TTC549 (cell line): Measurements from ENCODE around the gene MAB21L4.

Experiments
- FAIRE-seq: peaks from 2 replicates; lab custom pipeline; 2012; peaks lifted over from hg19 to GRCh38; lab: Jason Lieb, UNC

The MAB21L4 gene

DNA sequence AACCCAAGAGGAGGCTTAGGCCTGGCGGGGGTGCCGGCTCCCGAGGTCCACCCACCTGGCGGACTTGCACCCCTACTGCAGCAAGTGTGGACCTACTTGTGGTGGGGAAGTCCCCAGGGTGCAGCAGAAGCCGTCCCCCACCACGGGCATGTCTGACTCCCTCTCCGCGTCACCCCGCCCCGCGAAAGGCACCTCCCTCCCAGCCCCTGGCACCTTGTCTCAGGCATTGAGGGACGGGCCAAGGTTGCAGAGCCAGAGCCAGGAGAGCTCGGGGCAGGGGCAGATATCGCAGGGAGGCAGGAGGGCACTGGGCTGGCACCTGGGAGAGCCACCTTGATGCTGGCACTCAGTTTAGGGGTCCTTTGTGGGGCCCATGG lies 29.2 kb upstream of the MAB21L4 start:
- no peak for FAIRE-seq

DNA sequence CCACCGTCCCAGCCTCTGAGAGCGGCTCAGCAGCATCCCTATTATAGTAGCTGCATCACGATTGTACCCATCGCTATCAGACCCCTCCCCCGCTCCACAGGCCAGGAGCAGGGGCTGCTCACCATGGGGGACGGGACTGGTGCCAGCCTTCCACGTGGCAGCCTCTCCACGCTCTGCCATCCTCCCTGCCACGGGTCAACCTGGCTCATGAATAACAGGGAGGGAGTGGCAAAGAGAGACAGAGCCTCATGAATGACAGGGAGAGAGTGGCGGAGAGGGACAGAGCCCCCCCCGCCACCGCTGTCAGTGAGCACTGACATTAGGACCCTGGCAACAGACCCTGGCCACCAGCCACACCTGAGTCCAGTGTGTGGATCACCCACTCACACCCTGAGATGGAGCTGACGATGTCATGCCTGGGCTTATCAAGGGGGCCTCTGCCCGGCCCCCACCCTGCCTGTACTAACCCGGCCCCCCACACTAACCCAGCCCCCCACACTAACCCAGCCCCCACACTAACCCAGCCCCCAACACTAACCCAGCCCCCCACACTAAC lies 27.1 kb upstream of the MAB21L4 start:
- no peak for FAIRE-seq

- FAIRE-seq: no peak
These were observed 26.5 kb upstream of the MAB21L4 start for GRCh38 chr2:240922245-240922981.

DNA sequence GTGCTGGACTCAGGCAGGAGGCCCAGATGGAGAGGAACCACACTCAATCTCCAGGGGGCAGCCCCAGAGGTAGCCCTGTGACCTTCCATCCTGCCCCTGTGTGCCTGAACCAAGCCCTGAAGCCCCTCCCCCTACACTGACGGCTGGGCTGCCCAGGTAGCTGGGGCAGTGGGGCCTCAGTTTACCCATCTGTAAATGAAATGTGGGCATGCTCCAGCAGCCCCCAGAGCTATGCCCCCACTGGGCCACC lies 26.0 kb upstream of the MAB21L4 start:
- FAIRE-seq: no peak

DNA sequence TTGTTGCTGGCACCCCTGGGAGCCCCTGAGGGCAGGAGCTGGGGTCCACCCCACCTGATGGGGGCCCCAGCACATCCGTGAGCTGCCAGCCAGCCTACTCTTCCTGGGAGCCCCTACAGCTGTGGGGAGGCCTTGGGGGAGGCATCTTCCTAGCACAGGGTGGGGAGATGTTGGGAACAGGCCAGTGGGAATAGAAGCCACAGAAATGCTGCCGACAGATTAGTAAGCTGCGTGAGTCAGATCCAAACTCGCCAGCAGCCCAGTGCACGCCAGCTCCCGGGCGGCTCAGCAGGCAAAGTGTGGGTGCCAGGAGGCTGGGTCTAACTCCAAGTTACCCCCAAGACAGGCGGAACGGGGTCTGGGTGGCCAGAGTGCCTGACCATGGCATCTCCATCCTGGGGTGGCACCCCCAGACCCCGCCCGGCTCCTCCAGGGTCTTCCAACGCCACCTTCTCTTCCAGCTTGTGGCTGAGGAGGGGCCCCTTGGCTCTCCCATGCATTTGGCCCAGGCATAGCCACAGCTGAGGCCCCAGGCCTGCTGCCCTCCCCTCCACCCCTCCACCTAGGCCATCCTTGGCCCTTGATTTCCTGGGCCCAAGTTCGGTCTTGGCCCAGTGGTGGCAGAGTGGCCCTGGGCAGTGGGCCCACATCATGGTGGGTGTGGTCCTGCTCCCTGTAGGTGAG lies 25.5 kb upstream of the MAB21L4 start:
- FAIRE-seq: no peak

DNA sequence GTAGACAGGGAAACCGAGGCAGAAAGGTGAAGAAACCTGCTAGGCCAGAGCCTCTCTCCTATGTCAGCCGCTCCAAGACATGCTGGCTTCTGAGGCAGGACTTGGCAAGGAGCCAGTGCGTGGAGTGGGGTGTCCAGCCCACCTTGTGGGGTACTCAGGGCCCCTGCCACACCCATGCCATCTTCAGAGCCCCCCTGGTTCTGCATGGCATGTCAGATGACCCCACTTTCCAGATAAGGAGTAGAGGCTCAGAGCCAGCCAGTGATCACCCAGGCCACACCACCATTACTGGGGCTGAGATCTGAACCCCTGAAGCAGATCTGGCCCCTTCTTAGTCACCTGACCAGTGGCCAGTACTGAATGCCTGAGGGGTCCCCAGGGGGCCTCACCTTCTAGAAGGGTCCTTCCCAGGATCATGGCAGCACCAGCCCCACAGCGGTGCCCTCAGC lies 24.9 kb upstream of the MAB21L4 start:
- FAIRE-seq: no peak

DNA sequence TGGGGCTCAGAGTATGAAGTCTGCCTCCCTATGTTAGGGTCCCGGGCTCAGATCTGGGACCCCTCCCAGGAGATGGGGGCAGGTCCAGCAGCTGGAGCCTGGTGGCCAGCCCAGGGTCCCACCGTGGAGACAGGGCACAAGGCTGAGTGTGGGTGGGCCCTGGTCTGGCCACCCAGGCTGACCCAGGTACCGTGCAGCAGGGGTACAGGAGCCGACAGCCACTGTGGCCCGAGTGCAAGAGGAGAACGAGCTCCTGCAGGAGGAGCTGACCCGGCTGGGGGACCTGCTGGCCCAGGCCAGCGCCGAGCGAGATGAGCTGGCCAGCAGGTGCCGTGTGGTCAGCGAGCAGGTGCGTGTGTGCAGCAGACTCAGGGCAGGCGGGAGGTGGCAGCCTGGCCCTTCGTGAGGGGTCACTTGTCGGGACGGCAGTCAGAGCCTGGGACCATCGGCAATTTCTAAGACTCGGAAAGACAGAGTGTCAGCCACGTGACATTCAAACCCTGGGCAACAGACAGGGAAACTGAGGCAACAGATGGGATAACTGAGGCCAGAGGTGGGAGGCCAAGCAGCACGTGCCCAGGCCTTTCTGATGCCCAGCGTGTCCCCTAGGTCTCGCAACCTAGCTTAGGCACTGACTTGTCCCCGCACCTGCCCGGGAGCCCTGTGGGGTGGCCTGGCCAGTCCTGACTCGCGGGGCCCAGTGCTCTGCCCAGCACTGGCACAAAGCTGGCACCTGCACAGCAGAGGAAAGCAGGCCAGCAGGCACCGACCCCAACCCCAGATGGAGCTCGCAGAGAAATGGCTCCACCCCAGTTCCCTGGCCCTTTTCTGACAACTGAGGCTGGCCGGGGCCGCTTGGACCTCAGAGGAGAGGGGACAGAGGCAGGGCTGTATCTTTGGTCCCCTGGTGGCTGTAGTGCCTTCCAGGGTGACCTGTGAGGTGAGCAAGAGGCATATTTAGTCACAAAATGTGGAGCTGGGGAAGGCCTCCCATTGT lies 24.1 kb upstream of the MAB21L4 start:
- FAIRE-seq: no peak

- FAIRE-seq: no peak
These were observed 23.3 kb upstream of the MAB21L4 start for GRCh38 chr2:240919161-240919781.

GRCh38 chr2:240918258-240919091 lies 22.5 kb upstream of the MAB21L4 start:
- FAIRE-seq: no peak

GRCh38 chr2:240917684-240918257 lies 21.8 kb upstream of the MAB21L4 start:
- no peak for FAIRE-seq

DNA sequence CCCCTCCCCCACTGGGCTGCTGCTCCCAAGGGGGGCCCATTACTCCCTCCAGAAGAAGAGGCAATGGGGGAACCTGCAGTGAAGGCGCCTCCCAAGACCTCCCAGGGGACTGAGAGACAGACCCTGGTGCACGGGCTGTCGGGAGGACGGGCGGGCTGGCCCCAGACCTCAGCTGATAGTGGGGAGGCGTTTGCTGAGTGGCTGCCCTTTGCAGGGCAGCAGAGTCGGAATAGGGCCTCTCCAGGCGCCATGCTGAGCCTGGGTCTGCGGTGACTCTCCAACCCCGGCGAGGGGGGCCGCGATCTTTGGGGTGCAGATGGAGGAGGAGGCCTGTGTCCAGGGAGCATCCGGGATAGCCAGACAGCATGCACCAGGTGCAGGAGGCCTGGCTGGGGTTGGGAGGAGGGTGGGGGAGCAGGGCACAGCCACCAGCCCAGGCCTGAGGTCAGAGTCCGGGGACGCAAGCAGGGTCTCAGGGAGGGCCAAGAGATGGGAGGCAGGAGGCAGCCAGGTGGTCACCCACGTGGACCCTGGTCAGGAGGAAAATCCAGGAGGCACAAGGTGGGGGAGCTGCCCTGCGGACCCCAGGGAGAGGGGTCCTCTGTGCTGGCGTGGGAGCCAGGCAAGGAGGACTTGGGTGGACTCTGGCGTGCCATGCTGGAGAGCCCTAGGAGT lies 21.2 kb upstream of the MAB21L4 start:
- no peak for FAIRE-seq

GRCh38 chr2:240916571-240917008 lies 20.6 kb upstream of the MAB21L4 start:
- FAIRE-seq: no peak

DNA sequence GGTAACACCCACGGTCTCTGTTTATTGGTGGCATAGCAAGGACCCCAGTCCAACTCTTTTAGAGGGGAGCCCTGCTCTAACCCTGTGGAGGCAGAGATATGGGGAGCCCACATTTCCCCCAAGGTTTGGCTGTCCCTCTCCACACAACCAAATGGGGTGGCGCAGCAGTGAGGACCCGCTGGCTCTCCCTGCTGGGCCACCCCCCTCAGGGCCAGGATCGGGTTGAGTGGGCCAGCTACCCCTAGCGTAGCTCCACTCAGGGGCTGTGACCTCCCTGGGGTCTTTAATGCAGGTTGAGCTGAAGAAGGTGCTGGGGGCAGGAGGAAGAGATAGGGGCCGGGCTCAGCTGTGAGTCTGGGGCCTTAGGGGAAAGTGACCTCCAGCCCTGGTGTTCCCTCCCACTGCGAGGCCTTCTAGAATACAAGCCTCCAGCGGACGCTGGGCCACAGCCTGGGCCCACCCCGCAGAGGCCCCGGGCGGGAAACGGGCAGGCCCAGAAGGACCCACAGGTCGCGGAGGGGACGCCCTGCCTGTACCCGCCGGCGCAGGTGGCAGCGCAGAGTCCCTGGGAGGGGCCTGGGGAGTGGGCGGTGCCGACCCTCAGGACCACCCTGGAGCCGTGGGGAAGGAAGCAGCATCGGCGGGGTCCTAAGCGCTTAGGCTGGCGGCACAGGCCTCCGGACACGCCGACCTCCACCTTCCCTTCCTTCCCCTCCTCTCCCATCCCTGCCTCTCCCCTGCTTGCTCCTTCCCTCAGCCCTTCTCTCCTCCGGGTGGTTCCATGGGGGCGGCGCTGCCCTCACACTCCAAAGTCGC lies 19.8 kb upstream of the MAB21L4 start:
- FAIRE-seq: no peak

GRCh38 chr2:240914645-240915525 lies 18.9 kb upstream of the MAB21L4 start:
- FAIRE-seq: no peak

GRCh38 chr2:240913810-240914644 lies 18.1 kb upstream of the MAB21L4 start:
- FAIRE-seq: no peak

DNA sequence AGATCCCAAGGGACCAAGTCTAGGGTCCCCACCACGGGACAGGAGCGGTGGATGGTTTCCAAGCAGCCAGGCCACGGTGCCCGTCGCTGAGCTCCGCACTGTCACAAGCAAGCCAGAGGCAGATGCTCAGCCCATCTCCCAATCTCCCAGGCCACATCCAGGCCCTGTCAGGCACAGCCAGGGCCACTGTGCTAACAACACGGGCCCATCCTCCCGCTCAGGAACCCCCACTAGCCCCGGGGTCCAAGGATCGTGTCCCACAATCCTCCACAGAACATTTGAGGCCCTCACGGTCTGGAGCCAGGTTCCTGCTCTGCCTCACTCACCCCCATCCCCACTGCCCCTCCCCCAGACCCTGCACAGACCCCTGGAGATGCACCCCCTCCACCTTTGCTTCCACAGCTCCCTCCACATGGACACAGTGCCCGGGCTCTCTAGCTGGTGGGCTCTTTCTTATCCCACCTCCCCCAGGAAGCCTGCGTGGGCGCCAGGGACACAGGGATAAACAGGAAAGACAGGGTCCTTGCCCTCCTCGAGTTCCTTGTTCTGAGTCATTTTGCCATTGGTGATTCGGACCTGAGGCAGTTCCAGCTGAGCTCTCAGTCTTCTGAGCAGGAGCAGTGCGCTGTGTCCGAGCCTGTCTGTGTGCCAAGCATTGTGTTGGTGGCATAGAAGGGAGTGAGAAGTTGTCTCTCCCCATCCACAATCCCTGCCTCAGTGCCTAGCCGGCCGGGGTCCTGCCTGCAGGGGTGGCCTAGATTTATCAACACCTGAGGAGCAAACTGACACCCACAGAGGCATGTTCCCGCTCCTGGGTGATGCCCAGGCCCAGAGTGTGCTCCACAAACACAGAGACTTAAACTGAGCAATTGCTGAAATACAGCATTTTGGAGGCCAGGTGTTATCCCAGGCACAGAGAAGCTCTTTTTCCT lies 17.2 kb upstream of the MAB21L4 start:
- no peak for FAIRE-seq
